ENCODE data around the gene FRMD4A.

Gene FRMD4A

GRCh38 chr10:13877154-13877909 lies 453.4 kb downstream of the FRMD4A start:
- Histone ChIP-seq H3K4me3 (ENCODE audit: insufficient read depth, low read length, poor library complexity, severe bottlenecking) (no peak overlapping the region), H3K36me3 (ENCODE audit: low read length) (no peaks in the 10 kb centered on the region), H3K9ac (ENCODE audit: low read length) (no peak overlapping the region), H3K9me2 (replicated peaks; ENCODE audit: insufficient read depth, low read length) (no peaks in the 10 kb centered on the region), H3K27ac (ENCODE audit: low read depth, low read length) (no peak overlapping the region), H3K27me3 (ENCODE audit: low read length) (no peaks in the 10 kb centered on the region), H3K79me2 (ENCODE audit: insufficient read depth, low read length) (no peaks in the 10 kb centered on the region), H3K9me3 (ENCODE audit: insufficient read depth, low read length) (no peaks in the 10 kb centered on the region), H3K4me2 (ENCODE audit: low read depth, low read length, poor library complexity, severe bottlenecking) (no peak overlapping the region), H4K20me1 (ENCODE audit: low read depth, low read length) (no peaks in the 10 kb centered on the region), H3F3A (ENCODE audit: insufficient read depth) (no peaks in the 10 kb centered on the region), H2AFZ (ENCODE audit: low read depth, low read length, severe bottlenecking) (no peak overlapping the region)
- TF ChIP-seq EZH2phosphoT487 (conservative IDR thresholded peaks at IDR 0.05; ENCODE audit: low read length): no peak
- TF ChIP-seq, protein P1, sequence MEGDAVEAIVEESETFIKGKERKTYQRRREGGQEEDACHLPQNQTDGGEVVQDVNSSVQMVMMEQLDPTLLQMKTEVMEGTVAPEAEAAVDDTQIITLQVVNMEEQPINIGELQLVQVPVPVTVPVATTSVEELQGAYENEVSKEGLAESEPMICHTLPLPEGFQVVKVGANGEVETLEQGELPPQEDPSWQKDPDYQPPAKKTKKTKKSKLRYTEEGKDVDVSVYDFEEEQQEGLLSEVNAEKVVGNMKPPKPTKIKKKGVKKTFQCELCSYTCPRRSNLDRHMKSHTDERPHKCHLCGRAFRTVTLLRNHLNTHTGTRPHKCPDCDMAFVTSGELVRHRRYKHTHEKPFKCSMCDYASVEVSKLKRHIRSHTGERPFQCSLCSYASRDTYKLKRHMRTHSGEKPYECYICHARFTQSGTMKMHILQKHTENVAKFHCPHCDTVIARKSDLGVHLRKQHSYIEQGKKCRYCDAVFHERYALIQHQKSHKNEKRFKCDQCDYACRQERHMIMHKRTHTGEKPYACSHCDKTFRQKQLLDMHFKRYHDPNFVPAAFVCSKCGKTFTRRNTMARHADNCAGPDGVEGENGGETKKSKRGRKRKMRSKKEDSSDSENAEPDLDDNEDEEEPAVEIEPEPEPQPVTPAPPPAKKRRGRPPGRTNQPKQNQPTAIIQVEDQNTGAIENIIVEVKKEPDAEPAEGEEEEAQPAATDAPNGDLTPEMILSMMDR (IDR thresholded peaks at IDR 0.05; ENCODE audit: insufficient read depth, low read length, poor library complexity, severe bottlenecking): no peak

GRCh38 chr10:13873196-13873595 lies 457.5 kb downstream of the FRMD4A start:
- H3K27ac ChIP-seq (ENCODE audit: low read depth, low read length): no peak overlapping the region
- peak overlapping the region; percentile 20 for H3K4me2 ChIP-seq (ENCODE audit: low read depth, low read length, poor library complexity, severe bottlenecking)
- no peak for TF ChIP-seq EZH2phosphoT487 (conservative IDR thresholded peaks at IDR 0.05; ENCODE audit: low read length)
- TF ChIP-seq, protein P1 (IDR thresholded peaks at IDR 0.05; ENCODE audit: insufficient read depth, low read length, poor library complexity, severe bottlenecking): no peak
- no peaks in the 10 kb centered on the region for H3K9me2 ChIP-seq (replicated peaks; ENCODE audit: insufficient read depth, low read length)
- H4K20me1 ChIP-seq (ENCODE audit: low read depth, low read length): no peaks in the 10 kb centered on the region
- H3K79me2 ChIP-seq (ENCODE audit: insufficient read depth, low read length): no peaks in the 10 kb centered on the region
- H3K4me3 ChIP-seq (ENCODE audit: insufficient read depth, low read length, poor library complexity, severe bottlenecking): no peak overlapping the region
- no peaks in the 10 kb centered on the region for H3K27me3 ChIP-seq (ENCODE audit: low read length)
- no peak overlapping the region for H3K9ac ChIP-seq (ENCODE audit: low read length)
- H3K9me3 ChIP-seq (ENCODE audit: insufficient read depth, low read length): no peaks in the 10 kb centered on the region
- no peak overlapping the region for H2AFZ ChIP-seq (ENCODE audit: low read depth, low read length, severe bottlenecking)
- no peaks in the 10 kb centered on the region for H3K36me3 ChIP-seq (ENCODE audit: low read length)
- H3F3A ChIP-seq (ENCODE audit: insufficient read depth): no peaks in the 10 kb centered on the region

GRCh38 chr10:13872411-13872810 lies 458.3 kb downstream of the FRMD4A start:
- Histone ChIP-seq H3F3A (ENCODE audit: insufficient read depth) (no peaks in the 10 kb centered on the region), H4K20me1 (ENCODE audit: low read depth, low read length) (no peaks in the 10 kb centered on the region), H3K79me2 (ENCODE audit: insufficient read depth, low read length) (no peaks in the 10 kb centered on the region), H2AFZ (ENCODE audit: low read depth, low read length, severe bottlenecking) (no peak overlapping the region), H3K4me3 (ENCODE audit: insufficient read depth, low read length, poor library complexity, severe bottlenecking) (no peak overlapping the region), H3K9me2 (replicated peaks; ENCODE audit: insufficient read depth, low read length) (no peaks in the 10 kb centered on the region), H3K27ac (ENCODE audit: low read depth, low read length) (no peak overlapping the region), H3K4me2 (ENCODE audit: low read depth, low read length, poor library complexity, severe bottlenecking) (no peak overlapping the region), H3K36me3 (ENCODE audit: low read length) (no peaks in the 10 kb centered on the region), H3K9me3 (ENCODE audit: insufficient read depth, low read length) (no peaks in the 10 kb centered on the region), H3K9ac (ENCODE audit: low read length) (no peak overlapping the region), H3K27me3 (ENCODE audit: low read length) (no peaks in the 10 kb centered on the region)
- TF ChIP-seq, protein P1 (IDR thresholded peaks at IDR 0.05; ENCODE audit: insufficient read depth, low read length, poor library complexity, severe bottlenecking): no peak
- no peak for TF ChIP-seq EZH2phosphoT487 (conservative IDR thresholded peaks at IDR 0.05; ENCODE audit: low read length)

All from SU-DHL-6 (cell line).